Measurements from ENCODE around the gene ADD1.

The ADD1 gene

GRCh38 chr4:2875556-2875955 lies 31.9 kb downstream of the ADD1 start:
- Histone ChIP-seq H3K27ac (peak overlapping the region; percentile 31), H3K4me3 (ENCODE audit: low read depth, low read length) (no peak overlapping the region), H3K27me3 (ENCODE audit: insufficient read depth, low read depth, severe bottlenecking) (no peaks in the 10 kb centered on the region), H3K36me3 (peaks cover 46% of the 10 kb centered on the region), H3K9me3 (ENCODE audit: severe bottlenecking) (no peaks in the 10 kb centered on the region)
- TF ChIP-seq CTCF (IDR thresholded peaks at IDR 0.05; ENCODE audit: low read depth, low read length), result no peak
- DNase-seq, result no peak

- H3K36me3 ChIP-seq, result peaks cover 64% of the 10 kb centered on the region
- no peaks in the 10 kb centered on the region for H3K9me3 ChIP-seq (ENCODE audit: severe bottlenecking)
- H3K27me3 ChIP-seq (ENCODE audit: insufficient read depth, low read depth, severe bottlenecking), result no peaks in the 10 kb centered on the region
- no peak for DNase-seq
- H3K27ac ChIP-seq, result peak overlapping the region; percentile 97
- H3K4me3 ChIP-seq (ENCODE audit: low read depth, low read length), result no peak overlapping the region
- TF ChIP-seq CTCF (IDR thresholded peaks at IDR 0.05; ENCODE audit: low read depth, low read length), result no peak
Observed at GRCh38 chr4:2878346-2878745, 34.7 kb downstream of the ADD1 start.

GRCh38 chr4:2879026-2879425 lies 35.4 kb downstream of the ADD1 start:
- Histone ChIP-seq H3K27me3 (ENCODE audit: insufficient read depth, low read depth, severe bottlenecking) (no peaks in the 10 kb centered on the region), H3K9me3 (ENCODE audit: severe bottlenecking) (no peaks in the 10 kb centered on the region), H3K4me3 (ENCODE audit: low read depth, low read length) (no peak overlapping the region), H3K36me3 (peaks cover 71% of the 10 kb centered on the region), H3K27ac (peak overlapping the region; percentile 97)
- TF ChIP-seq CTCF (IDR thresholded peaks at IDR 0.05; ENCODE audit: low read depth, low read length), result no peak
- DNase-seq, result peak; percentile 89

GRCh38 chr4:2881431-2881830 lies 37.8 kb downstream of the ADD1 start:
- H3K36me3 ChIP-seq, result peaks cover 80% of the 10 kb centered on the region
- no peak for TF ChIP-seq CTCF (IDR thresholded peaks at IDR 0.05; ENCODE audit: low read depth, low read length)
- no peak for DNase-seq
- no peaks in the 10 kb centered on the region for H3K27me3 ChIP-seq (ENCODE audit: insufficient read depth, low read depth, severe bottlenecking)
- H3K9me3 ChIP-seq (ENCODE audit: severe bottlenecking), result no peaks in the 10 kb centered on the region
- H3K27ac ChIP-seq, result 0 out of 2 replicates have a peak overlapping the region, but pooled peaks have one; percentile 7
- no peak overlapping the region for H3K4me3 ChIP-seq (ENCODE audit: low read depth, low read length)

GRCh38 chr4:2882341-2882740 lies 38.7 kb downstream of the ADD1 start:
- TF ChIP-seq CTCF (IDR thresholded peaks at IDR 0.05; ENCODE audit: low read depth, low read length), result no peak
- DNase-seq, result no peak
- Histone ChIP-seq H3K4me3 (ENCODE audit: low read depth, low read length) (no peak overlapping the region), H3K27ac (no peak overlapping the region), H3K36me3 (peaks cover 71% of the 10 kb centered on the region), H3K27me3 (ENCODE audit: insufficient read depth, low read depth, severe bottlenecking) (no peaks in the 10 kb centered on the region), H3K9me3 (ENCODE audit: severe bottlenecking) (no peaks in the 10 kb centered on the region)

GRCh38 chr4:2886161-2886560 lies 42.5 kb downstream of the ADD1 start:
- no peaks in the 10 kb centered on the region for H3K9me3 ChIP-seq (ENCODE audit: severe bottlenecking)
- H3K36me3 ChIP-seq, result peaks cover 65% of the 10 kb centered on the region
- peak; percentile 80 for DNase-seq
- TF ChIP-seq CTCF (IDR thresholded peaks at IDR 0.05; ENCODE audit: low read depth, low read length), result no peak
- peak overlapping the region; percentile 90 for H3K27ac ChIP-seq
- H3K27me3 ChIP-seq (ENCODE audit: insufficient read depth, low read depth, severe bottlenecking), result no peaks in the 10 kb centered on the region
- H3K4me3 ChIP-seq (ENCODE audit: low read depth, low read length), result peak overlapping the region; percentile 1; the same call in 1 of the 2 replicates
